ENCODE data around the gene HNRNPK.

The HNRNPK gene

GRCh38 chr9:83933790-83934189 lies 46.2 kb downstream of the HNRNPK start:
- Histone ChIP-seq H3K27me3 (no peaks in the 10 kb centered on the region), H3K4me3 (ENCODE audit: low read depth in 1 of 2, low read length in 1 of 2) (peak overlapping the region; percentile 52 to 53), H3K27ac (peak overlapping the region; percentile 89), H3K9me3 (no peaks in the 10 kb centered on the region), H3K36me3 (no peaks in the 10 kb centered on the region), H3K4me1 (ENCODE audit: control insufficient read depth in 1 of 2, insufficient read depth in 1 of 2, low read depth in 1 of 2, low read length in 1 of 2) (peaks cover 60 to 61% of the 10 kb centered on the region in 2 experiments)
- TF ChIP-seq CTCF (IDR thresholded peaks at IDR 0.05): no peak

DNA sequence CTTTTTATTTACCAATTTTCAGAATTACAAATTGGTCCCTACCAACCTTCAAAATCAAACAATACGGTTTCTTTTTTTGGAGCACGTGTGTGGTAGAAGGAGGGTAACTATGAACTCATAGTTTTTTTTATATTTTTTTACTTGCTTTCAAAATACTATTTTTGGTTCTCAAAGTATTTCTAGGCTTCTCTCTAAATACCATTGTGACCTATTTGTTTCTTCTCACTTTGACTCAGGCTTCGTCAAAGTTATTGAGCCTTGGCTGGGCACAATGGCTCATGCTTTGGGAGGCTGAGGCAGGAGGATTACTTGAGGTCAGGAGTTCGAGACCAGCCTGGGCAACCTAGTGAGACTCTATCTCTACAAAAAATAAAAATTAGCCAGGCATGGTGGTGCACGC lies 47.2 kb downstream of the HNRNPK start:
- Histone ChIP-seq H3K9me3 (no peaks in the 10 kb centered on the region), H3K4me1 (ENCODE audit: control insufficient read depth in 1 of 2, insufficient read depth in 1 of 2, low read depth in 1 of 2, low read length in 1 of 2) (peaks cover 60 to 65% of the 10 kb centered on the region in 2 experiments), H3K4me3 (ENCODE audit: low read depth in 1 of 2, low read length in 1 of 2) (peak overlapping the region in 1 of 2 experiments; percentile 52), H3K27ac (peak overlapping the region; percentile 89), H3K27me3 (no peaks in the 10 kb centered on the region), H3K36me3 (no peaks in the 10 kb centered on the region)
- no peak for TF ChIP-seq CTCF (IDR thresholded peaks at IDR 0.05)

DNA sequence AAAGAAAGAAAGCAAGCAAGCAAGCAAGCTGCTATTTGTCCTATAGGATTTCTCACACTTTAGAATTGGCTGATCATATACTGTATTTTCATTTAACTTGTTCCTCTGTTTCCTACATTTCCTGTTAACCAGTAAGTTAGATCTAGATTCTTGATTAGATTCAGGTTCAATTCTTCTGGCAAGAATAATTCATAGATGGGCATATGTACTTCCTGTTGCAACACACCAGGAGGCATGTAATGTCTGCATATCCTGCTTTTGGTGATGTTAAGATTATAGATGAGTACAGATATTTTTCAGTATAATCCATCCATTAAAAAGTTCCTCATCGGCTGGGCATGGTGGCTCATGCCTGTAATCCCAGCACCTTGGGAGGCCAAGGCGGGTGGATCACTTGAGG lies 48.0 kb downstream of the HNRNPK start:
- H3K27ac ChIP-seq: peak overlapping the region; percentile 18
- no peak for TF ChIP-seq CTCF (IDR thresholded peaks at IDR 0.05)
- peaks cover 52 to 60% of the 10 kb centered on the region in 2 experiments for H3K4me1 ChIP-seq (ENCODE audit: control insufficient read depth in 1 of 2, insufficient read depth in 1 of 2, low read depth in 1 of 2, low read length in 1 of 2)
- H3K27me3 ChIP-seq: no peaks in the 10 kb centered on the region
- H3K4me3 ChIP-seq (ENCODE audit: low read depth in 1 of 2, low read length in 1 of 2): no peak overlapping the region
- H3K9me3 ChIP-seq: no peaks in the 10 kb centered on the region
- H3K36me3 ChIP-seq: no peaks in the 10 kb centered on the region

DNA sequence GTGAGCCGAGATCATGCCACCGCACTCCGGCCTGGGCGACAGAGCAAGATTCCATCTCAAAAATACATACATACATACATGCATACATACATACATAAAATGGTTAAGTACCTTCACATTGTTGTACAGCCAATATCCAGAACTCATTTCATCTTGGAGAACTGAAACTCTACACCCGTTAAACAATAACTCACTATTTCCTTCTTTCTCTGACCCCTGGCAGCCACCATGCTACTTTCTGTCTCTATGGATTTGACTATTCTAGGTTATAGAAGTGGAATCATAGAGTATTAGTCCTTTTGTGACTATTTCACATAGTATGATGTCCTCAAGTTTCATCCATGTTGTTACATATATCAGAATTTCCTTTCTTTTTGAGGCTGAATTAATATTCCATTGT lies 49.1 kb downstream of the HNRNPK start:
- no peak for TF ChIP-seq CTCF (IDR thresholded peaks at IDR 0.05)
- no peak overlapping the region for H3K4me3 ChIP-seq (ENCODE audit: low read depth in 1 of 2, low read length in 1 of 2)
- H3K9me3 ChIP-seq: no peaks in the 10 kb centered on the region
- H3K27ac ChIP-seq: no peak overlapping the region
- no peaks in the 10 kb centered on the region for H3K27me3 ChIP-seq
- H3K4me1 ChIP-seq (ENCODE audit: control insufficient read depth in 1 of 2, insufficient read depth in 1 of 2, low read depth in 1 of 2, low read length in 1 of 2): peaks cover 41 to 48% of the 10 kb centered on the region in 2 experiments
- H3K36me3 ChIP-seq: no peaks in the 10 kb centered on the region

- H3K36me3 ChIP-seq: no peaks in the 10 kb centered on the region
- H3K9me3 ChIP-seq: no peaks in the 10 kb centered on the region
- no peak overlapping the region for H3K4me3 ChIP-seq (ENCODE audit: low read depth in 1 of 2, low read length in 1 of 2)
- no peak for TF ChIP-seq CTCF (IDR thresholded peaks at IDR 0.05)
- no peaks in the 10 kb centered on the region for H3K27me3 ChIP-seq
- peaks cover 8 to 15% of the 10 kb centered on the region in 2 experiments for H3K4me1 ChIP-seq (ENCODE audit: control insufficient read depth in 1 of 2, insufficient read depth in 1 of 2, low read depth in 1 of 2, low read length in 1 of 2)
- no peak overlapping the region for H3K27ac ChIP-seq
Observed at GRCh38 chr9:83927591-83927990, 52.4 kb downstream of the HNRNPK start.

Data from neutrophil (primary cell).